ELF-1 (cell line): ENCODE measurements around the gene SLC12A7.
"Not testable (repeated sequence)": the region's sequence is repeated elsewhere in the genome, so short reads cannot be mapped to it uniquely, and the experiment has no call there.

Experiments
- DNase-seq: peaks from one replicate; pipeline ENCODE4 v3.0.0-alpha.2; 2016; ENCODE audit warnings: low read depth, low spot score

Gene SLC12A7

GRCh38 chr5:1140818-1141189 lies 28.9 kb upstream of the SLC12A7 start:
- DNase-seq, result no peak

- peak; percentile 79 for DNase-seq
Measured at GRCh38 chr5:1140171-1140817, 28.4 kb upstream of the SLC12A7 start.

GRCh38 chr5:1139331-1140170 lies 27.7 kb upstream of the SLC12A7 start:
- no peak for DNase-seq

- DNase-seq, result no peak
Measured at GRCh38 chr5:1138445-1139245, 26.8 kb upstream of the SLC12A7 start.

GRCh38 chr5:1137567-1138444 lies 25.9 kb upstream of the SLC12A7 start:
- DNase-seq, result no peak

GRCh38 chr5:1136814-1137213 lies 25.0 kb upstream of the SLC12A7 start:
- DNase-seq, result no peak

- no peak for DNase-seq
Measured at GRCh38 chr5:1135696-1136525, 24.0 kb upstream of the SLC12A7 start.

GRCh38 chr5:1134478-1134877 lies 22.6 kb upstream of the SLC12A7 start:
- no peak for DNase-seq

- DNase-seq, result no peak
Measured at GRCh38 chr5:1133510-1134201, 21.8 kb upstream of the SLC12A7 start.

GRCh38 chr5:1133108-1133507 lies 21.2 kb upstream of the SLC12A7 start:
- no peak for DNase-seq

GRCh38 chr5:1132570-1132969 lies 20.7 kb upstream of the SLC12A7 start:
- DNase-seq, result no peak

GRCh38 chr5:1131726-1132125 lies 19.9 kb upstream of the SLC12A7 start:
- no peak for DNase-seq

- DNase-seq, result no peak
Measured at GRCh38 chr5:1131191-1131621, 19.3 kb upstream of the SLC12A7 start.

- DNase-seq, result no peak
Measured at GRCh38 chr5:1130218-1130946, 18.5 kb upstream of the SLC12A7 start.

- no peak for DNase-seq
Measured at GRCh38 chr5:1129711-1130055, 17.8 kb upstream of the SLC12A7 start.

GRCh38 chr5:1128977-1129710 lies 17.3 kb upstream of the SLC12A7 start:
- DNase-seq, result no peak

- peak; percentile 48 for DNase-seq
Measured at GRCh38 chr5:1127959-1128785, 16.3 kb upstream of the SLC12A7 start.

GRCh38 chr5:1125695-1126094 lies 13.8 kb upstream of the SLC12A7 start:
- DNase-seq, result not testable (repeated sequence)
